Right cardiac atrium (tissue), 5 donors: ENCODE measurements around the gene TEX53. TPM values are rescaled to one million over a fixed set of nuclear protein-coding genes. Genes with fewer than 3 reads are reported as not detected.

Experiments used
- ATAC-seq, 2 donors: fragments of 200-7000 bp; cut with Tn5 transposase; one replicate each; pipeline versions ENCODE4 v1.8.0 to v1.9.1; 2020; ENCODE audit warnings: moderate library complexity in 2 of 2, mild to moderate bottlenecking in 1 of 2
- DNase-seq, 3 donors: peaks; one replicate each; pipeline ENCODE4 v3.0.0-alpha.2; 2020
- H3K27ac ChIP-seq: one replicate; pipeline ENCODE4 v1.5.1; 2013; ENCODE audit warnings: mild to moderate bottlenecking, low read length, control low read depth, moderate library complexity
- H3K27me3 ChIP-seq: one replicate; pipeline ENCODE4 v1.6.1; 2013; ENCODE audit not compliant: control insufficient read depth, insufficient read depth
- H3K4me1 ChIP-seq: one replicate; pipeline ENCODE4 v1.6.1; 2013; ENCODE audit warnings: low read length; ENCODE audit not compliant: control insufficient read depth, insufficient read depth
- H3K4me3 ChIP-seq: one replicate; pipeline ENCODE4 v1.5.1; 2013; ENCODE audit warnings: low read length, control low read depth
- H3K9me3 ChIP-seq: one replicate; pipeline ENCODE4 v1.6.1; 2013; ENCODE audit warnings: low read length; ENCODE audit not compliant: control insufficient read depth
- WGBS: extraction: QIAGEN DNeasy Blood & Tissue Kit; methylation state at CpG from one replicate; pipeline ENCODE4 v1.1.7; 2013; 5-methylcytosine and 5-hydroxymethylcytosine counted together
- intact Hi-C, 4 donors: fragments of 100-400 bp; cut with DNase I; formaldehyde crosslinking; loops; one replicate each; pipeline versions ENCODE4 v1.11.0 to v1.14.0; 2022 to 2023
- polyA plus RNA-seq: library from polyadenylated mRNA; stranded (reverse); fragments of 200-250 nt; gene quantifications from one replicate; pipeline ENCODE4 v1.2.3, GENCODE V29; 2013
- total RNA-seq, 4 donors: library from RNA; stranded (reverse); fragmentation: NEBNext Ultra II Directional; extraction: Animal tissue kit (Norgen Biotek cat#: 25700); gene quantifications; one replicate each; pipeline ENCODE4 v1.2.1, GENCODE V29; 2021
- donor health status: healthy with polysubstance abuse.
- donor health status: DM: no; HTN: yes; CAD: no.
- donor health status: DM: no; HTN: no; CAD: no.
- donor health status: DM: no; HTN: yes; CAD: no; lungs with severe emphysema.
- donor health status: DM: yes; HTN: yes; CAD: no.

The TEX53 gene
- total and polyA plus RNA-seq, 5 donors = not detected

- no peak for DNase-seq
- H3K4me1 ChIP-seq = no peaks in the 10 kb centered on the region
- intact Hi-C loops = no loop called here
- no peaks in the 10 kb centered on the region for H3K9me3 ChIP-seq
- no peak for ATAC-seq
- no peak overlapping the region for H3K4me3 ChIP-seq
- H3K27me3 ChIP-seq = no peaks in the 10 kb centered on the region
- no peak overlapping the region for H3K27ac ChIP-seq
Measured at GRCh38 chr9:114678795-114679194, 21.2 kb upstream of the TEX53 start.

GRCh38 chr9:114678130-114678529 lies 20.5 kb upstream of the TEX53 start:
- Histone ChIP-seq H3K9me3 (no peaks in the 10 kb centered on the region), H3K4me3 (no peak overlapping the region), H3K27me3 (no peaks in the 10 kb centered on the region), H3K4me1 (no peaks in the 10 kb centered on the region), H3K27ac (no peak overlapping the region)
- ATAC-seq (no peak), DNase-seq (no peak)
- WGBS = 78% methylated on average over 3 of the region's 3 CpGs
- intact Hi-C loops = no loop called here

- no peak for ATAC-seq
- Histone ChIP-seq H3K27me3 (no peaks in the 10 kb centered on the region), H3K27ac (no peak overlapping the region), H3K4me3 (no peak overlapping the region), H3K9me3 (no peaks in the 10 kb centered on the region), H3K4me1 (no peaks in the 10 kb centered on the region)
- WGBS = 33% methylated on average over 3 of the region's 3 CpGs
- DNase-seq = no peak
- intact Hi-C loops = no loop called here
Measured at GRCh38 chr9:114677418-114677817, 19.8 kb upstream of the TEX53 start.

- Histone ChIP-seq H3K27me3 (no peaks in the 10 kb centered on the region), H3K4me3 (no peak overlapping the region), H3K4me1 (no peaks in the 10 kb centered on the region), H3K9me3 (no peaks in the 10 kb centered on the region), H3K27ac (no peak overlapping the region)
- 79% methylated on average over 4 of the region's 4 CpGs for WGBS
- ATAC-seq (no peak), DNase-seq (no peak)
- intact Hi-C loops = no loop called here
Measured at GRCh38 chr9:114676901-114677300, 19.3 kb upstream of the TEX53 start.

GRCh38 chr9:114674798-114675540 lies 17.4 kb upstream of the TEX53 start:
- Histone ChIP-seq H3K27ac (no peak overlapping the region), H3K27me3 (no peaks in the 10 kb centered on the region), H3K4me3 (no peak overlapping the region), H3K4me1 (no peaks in the 10 kb centered on the region), H3K9me3 (no peaks in the 10 kb centered on the region)
- ATAC-seq = no peak
- 78% methylated on average over 3 of the region's 3 CpGs for WGBS
- DNase-seq = no peak
- intact Hi-C loops = no loop called here

- DNase-seq = no peak
- Histone ChIP-seq H3K27me3 (no peaks in the 10 kb centered on the region), H3K27ac (no peak overlapping the region), H3K4me1 (no peaks in the 10 kb centered on the region), H3K4me3 (no peak overlapping the region), H3K9me3 (no peaks in the 10 kb centered on the region)
- intact Hi-C loops = no loop called here
- WGBS = 91% methylated on average over 2 of the region's 2 CpGs
- ATAC-seq = no peak
Measured at GRCh38 chr9:114674076-114674797, 16.6 kb upstream of the TEX53 start.

- intact Hi-C loops = no loop called here
- ATAC-seq (no peak), DNase-seq (no peak)
- no peaks in the 10 kb centered on the region for H3K4me1 ChIP-seq
- WGBS = 31% methylated on average over 1 of the region's 1 CpG
- no peak overlapping the region for H3K27ac ChIP-seq
- no peaks in the 10 kb centered on the region for H3K9me3 ChIP-seq
- peaks cover 2% of the 10 kb centered on the region for H3K27me3 ChIP-seq
- no peak overlapping the region for H3K4me3 ChIP-seq
Measured at GRCh38 chr9:114671605-114672004, 14.0 kb upstream of the TEX53 start.

GRCh38 chr9:114669961-114670360 lies 12.4 kb upstream of the TEX53 start:
- ATAC-seq = no peak
- H3K27me3 ChIP-seq = peaks cover 2% of the 10 kb centered on the region

GRCh38 chr9:114668146-114668545 lies 10.5 kb upstream of the TEX53 start:
- intact Hi-C loops = loop anchor here in 2 of 4 donors (10.0 kb wide), 1 partner anchor 347 kb away; no protein-coding TSS in a partner anchor
- no peaks in the 10 kb centered on the region for H3K4me1 ChIP-seq
- H3K4me3 ChIP-seq = no peak overlapping the region
- no peak overlapping the region for H3K27ac ChIP-seq
- WGBS = 63% methylated on average over 6 of the region's 6 CpGs
- H3K27me3 ChIP-seq = peaks cover 2% of the 10 kb centered on the region
- ATAC-seq (no peak), DNase-seq (no peak)
- H3K9me3 ChIP-seq = no peaks in the 10 kb centered on the region

More at GRCh38 chr9:114669961-114670360, 12.4 kb upstream of the TEX53 start:
- intact Hi-C loops = loop anchor here in 2 of 4 donors (10.0 kb wide), 1 partner anchor 345 kb away; no protein-coding TSS in a partner anchor
- no peak for DNase-seq
- Histone ChIP-seq H3K9me3 (no peaks in the 10 kb centered on the region), H3K4me3 (no peak overlapping the region), H3K4me1 (no peaks in the 10 kb centered on the region), H3K27ac (no peak overlapping the region)

GRCh38 chr9:114666851-114667250 lies 9.2 kb upstream of the TEX53 start:
- WGBS = 48% methylated on average over 4 of the region's 4 CpGs
- ATAC-seq (no peak), DNase-seq (no peak)
- no peak overlapping the region for H3K27ac ChIP-seq
- no peaks in the 10 kb centered on the region for H3K9me3 ChIP-seq
- no peak overlapping the region for H3K4me3 ChIP-seq
- H3K27me3 ChIP-seq = peaks cover 2% of the 10 kb centered on the region
- no peaks in the 10 kb centered on the region for H3K4me1 ChIP-seq
- intact Hi-C loops = loop anchor here in 2 of 4 donors (10.0 kb wide), 1 partner anchor 348 kb away; no protein-coding TSS in a partner anchor

GRCh38 chr9:114666401-114666800 lies 8.8 kb upstream of the TEX53 start:
- Histone ChIP-seq H3K27ac (no peak overlapping the region), H3K9me3 (no peaks in the 10 kb centered on the region), H3K27me3 (peaks cover 2% of the 10 kb centered on the region), H3K4me3 (no peak overlapping the region), H3K4me1 (no peaks in the 10 kb centered on the region)
- DNase-seq (no peak), ATAC-seq (no peak)
- intact Hi-C loops = loop anchor here in 2 of 4 donors (10.0 kb wide), 1 partner anchor 348 kb away; no protein-coding TSS in a partner anchor
- WGBS = 96% methylated on average over 5 of the region's 5 CpGs
